Measurements from ENCODE around the gene NOP53.

DNA sequence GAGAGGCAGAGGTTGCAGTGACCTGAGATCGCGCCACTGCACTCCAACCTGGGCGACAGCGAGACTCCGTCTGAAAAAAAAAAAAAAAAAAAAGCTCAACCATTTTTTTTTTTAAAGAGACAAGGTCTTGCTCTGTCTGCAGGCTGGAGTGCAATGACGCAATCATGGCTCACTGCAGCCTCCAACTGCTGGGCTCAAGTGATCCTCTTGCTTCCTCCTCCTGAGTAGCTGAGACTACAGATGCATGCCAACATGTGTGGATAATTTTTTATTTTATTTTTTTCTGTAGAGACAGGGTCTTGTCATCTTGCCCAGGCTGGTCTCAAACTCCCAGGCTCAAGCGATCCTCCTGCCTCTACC is 21.8 kb upstream of the NOP53 start:
- TF ChIP-seq EZH2 (IDR thresholded peaks at IDR 0.05) (no peak), POLR2AphosphoS5 (IDR thresholded peaks at IDR 0.05; ENCODE audit: borderline replicate concordance, low read depth, low read length) (no peak)

Measured in SK-N-MC (cell line).